A549 (cell line): ENCODE measurements around the gene GJA8. TPM values are rescaled to one million over a fixed set of nuclear protein-coding genes. Genes with fewer than 3 reads are reported as not detected.

Experiments used
- ATAC-seq, 2 experiments: fragments of 200-7000 bp in 1 of 2; fragments of >200 bp in 1 of 2; cut with Nextera tagmentation in 1 of 2; cut with Tn5 transposase in 1 of 2; 3 replicates each; pipeline versions ENCODE4 v1.8.0 to v1.9.1; 2018 to 2020; ENCODE audit warnings: mild to moderate bottlenecking in 1 of 2, moderate library complexity in 1 of 2
- CTCF ChIA-PET: fragments of 300-600 bp; sonication (Branson Sonifier 250); formaldehyde crosslinking; extraction: SDS; loops from one replicate; lab custom pipeline; 2021; ENCODE audit warnings: antibody characterized with exemption, inconsistent platforms; lab: Yijun Ruan, JAX
- POLR2A ChIA-PET: fragments of 350-600 bp; formaldehyde crosslinking; extraction: SDS; loops from one replicate; lab custom pipeline; 2021; ENCODE audit warnings: antibody characterized with exemption, inconsistent platforms; lab: Yijun Ruan, JAX
- DNase-seq, 2 experiments: peaks; one replicate each; pipeline versions ENCODE4 v3.0.0 to v3.0.0-alpha.2; 2011 to 2016; ENCODE audit warnings: low read depth in 1 of 2, low spot score in 1 of 2
- FAIRE-seq: peaks from 2 replicates; lab custom pipeline; 2011; peaks lifted over from hg19 to GRCh38; lab: Jason Lieb, UNC
- H3K27ac ChIP-seq, 2 experiments: fragments of >200 bp; sonication (Bioruptor Twin); formaldehyde crosslinking; 3 replicates each; pipeline ENCODE4 v1.5.1; 2016 to 2017
- H3K4me1 ChIP-seq: fragments of >200 bp; sonication (Bioruptor Twin); formaldehyde crosslinking; 3 replicates; pipeline ENCODE4 v1.6.1; 2016
- H3K4me2 ChIP-seq: fragments of >200 bp; sonication (Bioruptor Twin); formaldehyde crosslinking; 3 replicates; pipeline ENCODE4 v1.6.1; 2016
- H3K4me3 ChIP-seq: fragments of >200 bp; sonication (Bioruptor Twin); formaldehyde crosslinking; 3 replicates; pipeline ENCODE4 v1.5.1; 2016
- H3K9me3 ChIP-seq: fragments of >200 bp; sonication (Bioruptor Twin); formaldehyde crosslinking; 3 replicates; pipeline ENCODE4 v1.6.1; 2016
- ATOH8 ChIP-seq: fragments of 250-450 bp; sonication (Bioruptor Pico); IDR thresholded peaks from 2 replicates; pipeline ENCODE4 v1.5.0; 2020; ENCODE audit warnings: low read depth, mild to moderate bottlenecking, moderate library complexity
- BHLHE40 ChIP-seq: IDR thresholded peaks from 2 replicates; pipeline ENCODE4 v1.6.1; 2012; ENCODE audit warnings: low read depth, low read length, inconsistent platforms
- CBX8 ChIP-seq: fragments of 200-600 bp; sonication (generic); IDR thresholded peaks from 2 replicates; pipeline ENCODE4 v1.6.1; 2016
- CTCF ChIP-seq: fragments of >200 bp; sonication (Bioruptor Twin); formaldehyde crosslinking; IDR thresholded peaks from 3 replicates; pipeline ENCODE4 v1.5.1; 2016
- EHMT2 ChIP-seq: fragments of 200-600 bp; sonication (generic); IDR thresholded peaks from 2 replicates; pipeline ENCODE4 v1.6.1; 2016; ENCODE audit warnings: antibody characterized with exemption, low read depth, mild to moderate bottlenecking, moderate library complexity
- ELK1 ChIP-seq: fragments of 150-350 bp; IDR thresholded peaks from 2 replicates; pipeline ENCODE4 v1.6.1; 2014; ENCODE audit warnings: low read depth, mild to moderate bottlenecking, low read length
- EP300 ChIP-seq, 2 experiments: fragments of >200 bp; sonication (Bioruptor Twin); formaldehyde crosslinking; IDR thresholded peaks; 2 replicates in 1 of 2; 3 replicates in 1 of 2; pipeline ENCODE4 v1.6.1; 2016 to 2017
- ESRRA ChIP-seq: fragments of 150-350 bp; IDR thresholded peaks from 2 replicates; pipeline ENCODE4 v1.6.1; 2014; ENCODE audit warnings: mild to moderate bottlenecking, low read length, borderline replicate concordance
- HEYL ChIP-seq: fragments of 250-450 bp; sonication (Bioruptor Pico); IDR thresholded peaks from 2 replicates; pipeline ENCODE4 v1.8.0; 2021; ENCODE audit warnings: mild to moderate bottlenecking, moderate library complexity
- HOXA7 ChIP-seq: fragments of 250-450 bp; sonication (Bioruptor Pico); IDR thresholded peaks from 2 replicates; pipeline ENCODE4 v1.5.0; 2020; ENCODE audit warnings: mild to moderate bottlenecking, moderate library complexity
- HOXB5 ChIP-seq: fragments of 250-450 bp; sonication (Bioruptor Pico); IDR thresholded peaks from 2 replicates; pipeline ENCODE4 v1.5.0; 2020; ENCODE audit warnings: mild to moderate bottlenecking, moderate library complexity
- JUN ChIP-seq, 2 experiments: fragments of >200 bp; sonication (Bioruptor Twin); formaldehyde crosslinking; IDR thresholded peaks; 2 replicates in 1 of 2; 3 replicates in 1 of 2; pipeline ENCODE4 v1.6.1; 2016 to 2017
- JUNB ChIP-seq: fragments of >200 bp; sonication (Bioruptor Twin); formaldehyde crosslinking; IDR thresholded peaks from 2 replicates; pipeline ENCODE4 v1.6.1; 2016
- KDM1A ChIP-seq: fragments of 200-600 bp; sonication (generic); IDR thresholded peaks from 2 replicates; pipeline ENCODE4 v1.6.1; 2016; ENCODE audit warnings: low read depth, mild to moderate bottlenecking
- MAFK ChIP-seq: fragments of 450-650 bp; IDR thresholded peaks from 2 replicates; pipeline ENCODE4 v1.6.1; 2014; ENCODE audit not compliant: partially characterized antibody
- MAZ ChIP-seq: fragments of 150-350 bp; IDR thresholded peaks from 2 replicates; pipeline ENCODE4 v1.6.1; 2014; ENCODE audit warnings: antibody characterized with exemption, low read depth, low read length, borderline replicate concordance
- NR3C1 ChIP-seq: fragments of >200 bp; sonication (Bioruptor Twin); formaldehyde crosslinking; IDR thresholded peaks from 3 replicates; pipeline ENCODE4 v1.6.1; 2017
- PBX3 ChIP-seq: IDR thresholded peaks from 2 replicates; pipeline ENCODE4 v1.6.1; 2012
- PHF8 ChIP-seq: fragments of 200-600 bp; sonication (generic); IDR thresholded peaks from 2 replicates; pipeline ENCODE4 v1.6.1; 2016; ENCODE audit warnings: low read depth, mild to moderate bottlenecking, antibody characterized with exemption, moderate library complexity, borderline replicate concordance
- RAD21 ChIP-seq, 2 experiments: fragments of >200 bp in 1 of 2; sonication (Bioruptor Twin) in 1 of 2; formaldehyde crosslinking in 1 of 2; IDR thresholded peaks in 1 of 2; conservative IDR thresholded peaks in 1 of 2; 2 replicates in 1 of 2; 3 replicates in 1 of 2; pipeline ENCODE4 v1.6.1; 2012 to 2018; ENCODE audit warnings: inconsistent platforms in 1 of 2
- RARB ChIP-seq: fragments of 250-450 bp; sonication (Bioruptor Pico); IDR thresholded peaks from 2 replicates; pipeline ENCODE4 v1.8.0; 2021; ENCODE audit warnings: mild to moderate bottlenecking, moderate library complexity
- REST ChIP-seq: fragments of 200-600 bp; sonication (generic); IDR thresholded peaks from 2 replicates; pipeline ENCODE4 v1.6.1; 2016; ENCODE audit warnings: antibody characterized with exemption, mild to moderate bottlenecking, moderate library complexity
- RFX5 ChIP-seq: fragments of 450-650 bp; IDR thresholded peaks from 2 replicates; pipeline ENCODE4 v1.7.1; 2014; ENCODE audit warnings: antibody characterized with exemption, mild to moderate bottlenecking, moderate library complexity
- SMC3 ChIP-seq: fragments of >200 bp; sonication (Bioruptor Twin); formaldehyde crosslinking; IDR thresholded peaks from 3 replicates; pipeline ENCODE4 v1.6.1; 2018; ENCODE audit warnings: inconsistent platforms
- TFCP2L1 ChIP-seq: fragments of 250-450 bp; sonication (Bioruptor Pico); IDR thresholded peaks from 2 replicates; pipeline ENCODE4 v1.5.0; 2021; ENCODE audit warnings: mild to moderate bottlenecking
- USF2 ChIP-seq: fragments of 450-650 bp; IDR thresholded peaks from 2 replicates; pipeline ENCODE4 v1.6.1; 2014; ENCODE audit warnings: antibody characterized with exemption
- ZC3H11A ChIP-seq: fragments of 450-650 bp; IDR thresholded peaks from 2 replicates; pipeline ENCODE4 v1.6.1; 2014; ENCODE audit warnings: antibody characterized with exemption, mild to moderate bottlenecking
- WGBS: methylation state at CpG from one replicate; pipeline ENCODE4 v1.1.6; 2017; ENCODE audit errors: missing lambda C conversion rate; 5-methylcytosine and 5-hydroxymethylcytosine counted together
- polyA plus RNA-seq, 4 experiments: library from polyadenylated mRNA; depleted of rRNA in 3 of 4; stranded (reverse); fragments of >200 nt; fragmentation: RNase III in 1 of 4; extraction: RNeasy Plus Mini Kit Qiagen cat#74134 plus additional on column Dnase treatment in 1 of 4; gene quantifications; 2 replicates in 3 of 4; 3 replicates in 1 of 4; pipeline ENCODE4 v1.2.3, GENCODE V29; 2011 to 2017

The GJA8 gene
- polyA plus RNA-seq, 2 of the 4 experiments (the other 2 are of a cell fraction): not detected

GRCh38 chr1:147897789-147898188, 4.8 kb upstream of the GJA8 start (continued):
- no peak for TF ChIP-seq ELK1
- no peak for TF ChIP-seq EP300 (IDR thresholded peaks at IDR 0.05)
- no peak for TF ChIP-seq ZC3H11A
- TF ChIP-seq HOXB5 (CRISPR knock-in tag): no peak

- Histone ChIP-seq H3K4me3 (no peak overlapping the region), H3K9me3 (no peaks in the 10 kb centered on the region), H3K27ac (no peak overlapping the region), H3K4me2 (no peak overlapping the region), H3K4me1 (no peaks in the 10 kb centered on the region)
- ATAC-seq (no peak), DNase-seq (no peak), FAIRE-seq (no peak)
- ChIA-PET CTCF (interaction anchor here (1.6 to 7.2 kb wide), 2 partner anchors 10 to 16 kb away, joined by 4 to 52 read pairs; no protein-coding TSS in a partner anchor), POLR2A (no interaction called here)
- TF ChIP-seq JUN (IDR thresholded peaks at IDR 0.05): no peak
- no peak for TF ChIP-seq SMC3
- TF ChIP-seq EHMT2: no peak
- no peak for TF ChIP-seq MAZ
- no peak for TF ChIP-seq ESRRA
- no peak for TF ChIP-seq JUNB
- TF ChIP-seq ATOH8: no peak
- TF ChIP-seq CTCF: no peak
- TF ChIP-seq RFX5: no peak
- TF ChIP-seq PHF8: no peak
- TF ChIP-seq TFCP2L1 (CRISPR knock-in tag): no peak
- TF ChIP-seq HEYL: no peak
- no peak for TF ChIP-seq KDM1A
- no peak for TF ChIP-seq ZC3H11A
- no peak for TF ChIP-seq USF2
- TF ChIP-seq RAD21 (conservative IDR thresholded peaks at IDR 0.05 in 1 of 2, IDR thresholded peaks at IDR 0.05 in 1 of 2): no peak
- TF ChIP-seq MAFK: no peak
- WGBS: 55% methylated on average over 3 of the region's 3 CpGs
Observed at GRCh38 chr1:147904726-147905125, 2.1 kb downstream of the GJA8 start.

GRCh38 chr1:147907786-147908509, 5.4 kb downstream of the GJA8 start:
- Histone ChIP-seq H3K4me3 (no peak overlapping the region), H3K4me1 (no peaks in the 10 kb centered on the region), H3K4me2 (no peak overlapping the region), H3K9me3 (no peaks in the 10 kb centered on the region), H3K27ac (no peak overlapping the region)
- POLR2A ChIA-PET: no interaction called here
- FAIRE-seq (no peak), DNase-seq (no peak), ATAC-seq (no peak)
- CTCF ChIA-PET: no interaction called here
- WGBS: 77% methylated on average over 44 of the region's 44 CpGs
- no peak for TF ChIP-seq RARB (CRISPR knock-in tag)
- no peak for TF ChIP-seq BHLHE40
- TF ChIP-seq NR3C1: no peak
- TF ChIP-seq USF2: no peak
- no peak for TF ChIP-seq CBX8
- TF ChIP-seq REST: no peak
- TF ChIP-seq PBX3: no peak
- TF ChIP-seq HOXA7 (CRISPR knock-in tag): no peak
